Fibroblast of skin of left quadriceps (primary cell): Measurements from ENCODE around the gene IMMP2L.

ENCODE experiments used
- DNase-seq, 2 experiments: peaks; one replicate each; pipeline ENCODE4 v3.0.0-alpha.2; 2013; ENCODE audit warnings: low read depth in 2 of 2

IMMP2L gene

DNA sequence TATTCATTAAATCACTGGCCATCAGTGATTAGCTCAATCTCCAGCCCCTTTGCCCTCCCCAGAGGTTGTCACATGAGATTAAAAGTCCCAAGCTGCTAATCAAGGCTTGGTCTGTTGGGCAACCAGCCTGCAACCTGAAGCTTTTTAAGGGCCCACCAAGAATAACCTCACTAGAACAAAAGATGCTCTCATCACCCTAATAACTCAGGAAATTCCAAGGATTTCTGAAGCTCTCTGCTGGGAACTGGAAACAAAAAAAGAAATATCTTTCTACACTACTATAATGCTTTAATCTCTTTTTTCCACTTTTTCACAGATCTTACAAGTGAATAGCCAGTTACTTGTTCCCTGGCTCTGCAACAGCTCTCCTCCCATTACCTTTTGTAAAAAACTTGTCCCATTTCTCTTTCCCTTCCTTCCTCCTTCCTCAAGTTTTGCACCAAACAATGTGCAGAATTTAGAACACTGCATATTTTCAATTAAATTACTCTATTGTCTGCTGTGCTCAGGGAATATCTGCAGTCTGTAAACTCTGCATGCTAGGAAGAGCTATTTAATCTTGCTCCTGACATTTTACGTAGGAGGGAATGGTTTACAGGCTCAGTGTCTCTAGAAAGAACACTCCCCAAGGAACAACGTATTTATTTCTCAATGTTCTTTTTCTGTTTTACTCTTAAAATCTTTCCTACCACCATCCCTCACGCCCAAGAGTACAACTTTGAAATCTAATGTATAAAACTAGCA is 169.1 kb downstream of the IMMP2L start:
- peak in 1 of 2 experiments; percentile 44 for DNase-seq

DNA sequence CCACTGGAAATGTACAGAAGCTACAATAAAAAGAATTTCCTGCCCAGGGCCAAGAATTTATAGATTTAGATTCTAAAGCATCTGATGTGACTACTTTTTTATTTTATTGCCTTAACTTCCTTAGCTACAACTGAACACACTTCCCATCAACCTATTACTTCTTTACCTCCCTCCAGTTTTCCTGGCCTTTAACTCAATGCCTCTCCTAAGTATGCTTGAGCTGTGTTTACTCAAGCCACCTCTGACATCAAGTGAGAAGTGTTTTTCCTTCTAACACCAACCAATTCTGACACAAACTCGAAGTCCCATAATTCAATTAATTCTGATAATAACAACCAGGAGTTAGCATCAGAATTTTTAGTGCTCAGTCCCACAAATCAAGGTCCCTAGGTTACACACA is 170.0 kb downstream of the IMMP2L start:
- DNase-seq, result no peak

DNA sequence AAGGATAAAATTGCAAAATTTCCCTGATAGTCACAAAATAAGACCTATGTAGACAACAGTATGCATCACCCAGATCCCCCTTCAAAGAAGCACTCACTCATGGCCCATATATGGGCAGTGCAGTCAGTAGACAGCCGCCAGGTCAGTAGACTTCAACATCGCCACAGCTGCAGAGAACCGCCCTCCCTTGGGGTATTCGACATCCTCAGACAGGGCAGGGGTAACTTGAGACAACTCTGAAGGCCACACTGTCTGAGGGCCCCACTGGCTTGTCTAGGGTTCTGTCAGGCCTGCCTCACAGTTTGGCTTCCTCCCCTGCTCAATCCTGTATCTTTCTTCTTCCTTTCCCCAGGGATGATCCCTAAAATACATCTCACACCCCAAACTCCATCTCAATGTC is 172.3 kb downstream of the IMMP2L start:
- DNase-seq, result no peak

DNA sequence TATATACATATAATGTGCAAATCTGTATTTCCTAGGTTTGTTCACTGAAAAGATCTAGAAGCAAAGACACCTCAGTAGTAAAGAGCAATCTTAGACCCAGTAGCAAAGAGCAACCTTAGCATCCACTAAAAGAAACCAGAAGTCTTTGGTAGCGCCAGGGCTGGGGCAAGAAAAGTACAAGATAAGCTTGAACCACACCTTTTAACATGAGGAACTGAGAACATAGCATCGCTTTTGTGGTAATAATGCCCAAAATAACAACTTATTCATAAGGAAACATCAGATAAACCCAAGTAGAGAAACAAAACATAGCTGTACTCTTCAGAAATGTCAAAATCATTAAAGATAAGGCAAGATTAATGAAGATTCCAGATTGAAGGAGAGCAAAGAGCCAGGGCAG is 173.4 kb downstream of the IMMP2L start:
- no peak for DNase-seq

DNA sequence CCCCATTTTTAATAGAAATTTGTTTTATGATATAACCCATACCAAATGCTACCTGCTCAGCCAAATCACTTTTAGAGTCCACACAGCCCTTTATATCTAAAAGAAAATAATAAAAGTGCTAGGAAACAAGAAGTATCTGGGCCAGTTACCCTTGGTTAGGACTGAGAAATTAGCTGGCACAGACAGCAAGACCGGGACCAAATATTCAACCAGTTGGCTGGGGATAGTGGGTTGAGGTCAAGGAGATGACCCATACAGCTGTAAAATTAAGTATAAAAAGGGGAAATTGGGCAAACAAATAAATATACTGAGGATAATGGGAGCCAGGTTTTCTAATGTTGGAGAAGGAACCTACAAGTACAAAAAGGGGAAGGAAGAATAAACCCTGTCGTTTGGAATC is 174.3 kb downstream of the IMMP2L start:
- DNase-seq, result no peak

DNA sequence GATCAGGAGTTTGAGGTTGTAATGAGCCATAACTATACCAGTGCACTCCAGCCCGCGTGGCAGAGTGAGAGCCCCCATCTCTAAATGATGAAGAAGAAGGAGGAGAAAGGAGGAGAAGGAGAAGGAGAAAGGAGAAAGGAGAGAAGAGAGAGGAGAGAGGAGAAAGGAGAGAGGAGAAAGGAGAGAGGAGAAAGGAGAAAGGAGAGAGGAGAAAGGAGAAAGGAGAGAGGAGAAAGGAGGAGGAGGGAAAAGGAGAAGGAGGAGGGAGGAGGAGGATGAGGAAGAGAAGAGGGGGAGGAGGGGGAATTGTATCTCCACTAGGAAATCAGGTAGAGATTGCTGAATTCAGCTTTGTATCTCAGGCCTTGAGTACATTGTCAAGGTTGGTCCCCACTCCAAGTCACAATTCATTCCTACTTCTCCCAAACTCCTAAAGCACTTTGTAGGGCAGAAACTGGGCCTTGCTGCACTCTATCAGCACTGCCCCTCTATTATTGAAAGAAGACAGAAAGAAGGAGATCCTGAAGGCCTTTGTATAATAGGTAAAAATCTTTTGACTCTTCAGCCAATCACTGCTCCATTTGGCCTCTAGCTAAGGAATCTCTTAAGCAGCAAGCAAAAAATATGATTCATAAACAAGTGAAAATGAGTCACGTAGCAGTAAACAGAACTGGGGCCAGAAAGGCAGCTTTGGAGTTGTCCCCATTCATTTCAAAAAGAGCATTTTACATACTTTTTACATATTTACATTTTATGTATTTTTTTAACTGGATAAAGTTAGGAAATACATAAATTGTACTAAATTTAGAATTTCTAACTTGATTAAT is 178.0 kb downstream of the IMMP2L start:
- no peak for DNase-seq

DNA sequence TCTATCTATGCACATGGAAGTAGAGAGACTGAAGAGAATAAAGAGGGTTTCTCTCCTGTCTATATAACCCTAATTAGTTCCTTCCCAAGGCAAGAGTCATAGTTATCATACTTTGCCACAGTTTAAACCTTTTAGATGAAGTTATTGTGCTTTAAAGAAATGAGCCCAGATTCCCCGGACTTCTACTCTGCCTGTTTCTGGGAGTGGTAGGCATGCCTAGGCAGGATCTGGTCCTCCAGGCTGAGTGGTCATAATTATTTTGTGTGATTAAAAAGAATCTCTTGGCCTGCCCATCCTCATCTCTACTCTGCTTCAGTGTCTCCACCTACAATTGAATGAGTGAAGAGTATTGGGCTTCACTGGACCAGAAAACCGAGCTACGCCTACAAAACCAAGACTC is 179.2 kb downstream of the IMMP2L start:
- DNase-seq, result no peak

DNA sequence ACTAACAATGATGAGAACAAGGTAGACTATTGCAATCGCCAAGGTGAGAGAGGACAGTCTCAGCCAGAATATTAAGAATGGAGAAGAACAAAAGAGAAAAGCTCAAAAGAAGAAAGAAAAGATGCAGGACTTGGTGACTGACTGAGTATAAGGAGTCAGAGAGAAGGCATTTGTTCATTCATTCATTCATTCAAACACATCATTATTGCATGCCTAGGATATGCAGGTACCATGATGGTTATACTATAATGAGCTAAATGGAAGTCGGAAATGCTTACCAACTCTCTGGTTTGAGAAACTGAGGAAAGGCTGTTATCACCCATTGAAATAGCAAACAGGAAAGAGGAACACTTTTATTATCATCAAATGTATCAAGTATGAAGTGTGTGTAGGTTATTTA is 180.7 kb downstream of the IMMP2L start:
- DNase-seq, result no peak

DNA sequence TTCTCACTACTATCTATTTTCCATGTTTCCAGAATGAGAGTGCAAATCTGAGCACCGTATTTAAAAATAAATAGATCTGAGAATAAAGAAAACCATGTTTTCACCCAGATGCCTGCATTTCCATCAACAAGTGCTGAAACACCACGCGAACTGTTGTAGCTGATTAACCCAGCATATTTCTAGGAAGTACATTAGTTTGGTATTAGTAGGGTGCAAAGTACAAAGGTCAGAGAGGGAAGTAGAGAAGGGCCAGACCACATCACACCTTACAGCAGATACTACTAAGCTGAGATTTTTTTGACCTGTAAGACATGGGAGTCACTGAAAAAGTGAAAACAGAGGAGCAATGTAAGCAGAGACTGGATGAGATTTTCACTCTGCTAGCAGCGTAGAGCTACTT is 181.3 kb downstream of the IMMP2L start:
- DNase-seq, result no peak

DNA sequence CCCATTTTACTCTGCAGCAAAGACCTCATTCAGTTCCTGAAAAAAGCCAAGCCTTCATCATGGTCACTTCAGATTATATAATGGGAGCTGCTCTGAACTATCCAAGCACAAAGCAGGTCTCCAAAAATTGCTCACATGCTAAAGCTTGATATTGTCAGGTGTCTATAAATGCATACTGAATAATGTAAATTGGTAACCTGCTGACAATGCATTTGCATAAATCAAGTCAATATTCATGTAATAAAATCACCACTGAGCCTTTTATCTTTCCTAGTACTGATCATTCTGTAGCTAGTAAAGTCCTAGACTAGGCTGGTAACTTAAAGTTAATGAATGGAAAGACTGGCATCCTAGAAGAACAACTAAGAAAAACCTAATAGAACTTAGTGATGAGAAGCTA is 188.3 kb downstream of the IMMP2L start:
- no peak for DNase-seq

DNA sequence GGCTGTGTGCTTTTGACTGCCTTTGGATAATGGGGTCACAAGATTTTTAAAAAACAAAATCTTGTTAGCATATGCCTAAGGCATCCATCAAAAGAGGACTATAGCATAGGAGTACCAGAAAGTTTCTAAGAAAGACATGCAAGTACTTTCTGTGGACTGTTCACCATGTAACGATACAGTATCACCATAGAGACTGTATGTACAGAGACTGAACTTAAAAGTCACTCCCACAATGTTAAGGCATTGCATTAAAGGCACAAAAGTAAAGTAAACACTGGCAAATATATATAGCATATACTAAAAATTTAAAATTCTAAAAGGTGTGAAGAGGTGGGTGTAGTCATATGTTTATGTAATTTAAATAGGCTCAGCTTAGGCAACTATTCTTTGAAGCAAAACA is 190.9 kb downstream of the IMMP2L start:
- no peak for DNase-seq

DNA sequence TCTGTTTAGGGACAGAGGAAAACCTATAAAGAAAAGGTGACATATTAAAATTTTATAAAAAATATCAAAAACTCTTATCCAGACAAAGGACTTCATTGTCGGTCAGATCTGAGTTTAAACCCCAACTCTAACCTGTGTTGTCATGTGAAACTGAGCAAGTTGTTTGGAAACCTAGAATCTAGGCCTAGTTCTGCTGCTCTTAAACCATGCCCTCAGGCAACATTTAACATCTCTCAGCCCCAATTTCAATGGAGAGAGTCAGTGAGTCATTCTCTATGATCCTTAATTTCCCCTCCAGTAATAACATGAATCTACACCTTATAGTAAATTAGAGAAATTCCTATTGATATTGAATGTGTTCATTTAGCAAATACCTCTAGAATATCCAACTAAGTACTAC is 192.3 kb downstream of the IMMP2L start:
- DNase-seq, result no peak

DNA sequence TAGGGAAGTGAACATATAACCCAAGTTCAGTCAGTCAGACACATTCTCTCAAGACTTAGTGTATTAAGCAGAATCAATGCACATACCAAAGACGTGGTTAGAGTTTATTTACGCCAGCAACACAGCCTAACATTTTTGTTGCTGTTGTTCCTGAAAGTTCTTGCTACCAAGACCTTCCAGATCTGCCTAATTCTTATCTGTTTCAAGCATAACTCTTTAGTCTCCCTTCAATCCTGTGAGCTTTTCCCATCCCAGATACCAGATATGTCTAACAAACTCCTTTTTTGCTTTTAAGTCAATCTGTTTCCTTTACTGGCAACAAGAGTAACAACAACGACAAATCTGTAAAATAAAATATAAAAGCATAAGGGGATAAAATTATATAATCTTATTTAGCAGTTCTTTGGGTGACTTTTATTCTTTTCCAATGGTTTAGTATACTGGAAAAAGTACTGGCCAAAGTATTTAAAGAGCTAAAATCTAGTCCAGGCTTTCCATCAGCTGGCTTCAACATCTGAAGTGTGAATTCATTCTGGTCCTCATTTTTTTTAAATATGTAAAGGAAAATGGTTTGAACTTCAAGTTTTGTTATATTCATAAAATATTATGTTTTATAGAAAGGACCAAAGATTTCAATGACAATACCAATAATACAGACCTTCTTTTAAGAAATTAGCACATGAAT is 193.8 kb downstream of the IMMP2L start:
- no peak for DNase-seq

DNA sequence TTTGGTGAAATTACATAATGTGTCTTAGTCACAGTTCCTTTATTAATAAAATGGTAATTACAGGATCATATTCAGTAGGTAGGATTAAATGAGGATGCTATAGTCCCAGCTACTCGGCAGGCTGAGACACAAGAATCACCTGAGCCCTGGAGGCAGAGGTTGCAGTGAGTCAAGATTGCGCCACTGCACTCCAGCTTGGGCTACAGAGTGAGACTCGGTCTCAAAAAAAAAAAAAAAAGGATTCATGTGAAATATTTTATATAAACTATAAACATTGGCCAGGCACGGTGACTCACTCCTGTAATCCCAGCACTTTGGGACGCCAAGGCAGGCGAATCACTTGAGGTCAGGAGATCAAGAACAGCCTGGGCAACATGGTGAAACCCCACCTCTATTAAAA is 197.9 kb downstream of the IMMP2L start:
- DNase-seq, result peak; percentile 20 to 21

DNA sequence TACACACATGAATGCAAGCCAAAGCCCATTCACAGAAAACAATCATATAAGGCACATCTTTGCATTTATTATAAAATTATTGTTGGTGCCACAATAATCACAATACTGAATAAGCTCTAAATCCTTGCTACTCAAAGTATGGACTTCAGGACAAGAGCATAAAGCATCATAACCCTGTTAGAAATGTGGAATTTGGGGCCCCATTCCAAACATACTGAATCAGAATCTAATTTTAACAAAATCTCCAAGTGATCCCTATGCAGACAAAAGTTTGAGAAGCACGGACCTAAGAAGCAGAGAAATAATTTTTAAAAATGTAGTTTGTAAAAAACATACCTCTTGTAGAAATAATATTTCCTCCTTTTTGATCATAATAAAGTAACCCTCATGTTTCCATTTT is 199.2 kb downstream of the IMMP2L start:
- peak; percentile 42 to 44 for DNase-seq

DNA sequence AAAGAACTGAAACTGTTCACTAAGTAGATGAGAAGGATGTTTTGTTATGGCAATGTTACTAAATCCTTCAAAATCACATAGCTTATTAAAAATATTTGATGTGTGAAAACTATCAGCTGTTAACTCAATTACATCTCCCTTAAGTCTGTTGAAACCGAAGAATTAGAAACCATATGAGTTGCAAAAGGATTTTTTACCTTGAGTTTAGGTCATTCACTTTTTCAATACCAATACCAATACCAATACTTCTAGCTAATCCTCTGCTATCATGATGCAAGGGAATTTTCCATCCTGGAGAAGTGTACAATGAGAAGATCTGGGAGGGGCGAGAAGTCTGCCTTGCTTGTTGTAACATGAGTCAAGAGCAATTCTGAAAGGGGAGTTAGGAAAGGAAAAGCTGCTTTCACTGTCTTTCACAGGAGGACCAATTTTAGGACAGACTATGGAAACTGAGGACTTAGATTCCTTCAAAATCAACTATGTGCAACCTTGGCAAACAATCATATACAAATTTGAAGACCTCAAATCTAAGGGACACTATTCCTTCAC is 199.7 kb downstream of the IMMP2L start:
- peak; percentile 26 to 44 for DNase-seq

DNA sequence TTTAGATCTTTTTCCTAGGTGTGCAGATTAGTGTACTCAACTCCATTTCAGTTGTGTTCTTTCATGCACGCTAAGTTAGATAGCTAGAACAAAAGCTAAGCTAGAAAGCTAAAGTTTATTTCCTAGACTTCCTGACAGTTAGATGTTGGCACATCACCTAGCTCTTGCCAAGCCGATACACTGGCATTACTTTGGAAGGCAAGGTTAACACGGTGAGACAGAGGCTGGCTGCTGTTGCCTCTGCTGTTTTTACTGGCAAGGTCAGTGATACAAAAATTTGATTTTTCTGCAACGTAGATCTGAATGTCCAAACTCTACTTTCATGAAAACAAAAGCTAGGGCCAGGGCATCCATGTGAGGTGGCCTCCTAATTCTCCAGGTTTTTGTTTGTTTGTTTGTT is 203.4 kb downstream of the IMMP2L start:
- DNase-seq, result no peak

DNA sequence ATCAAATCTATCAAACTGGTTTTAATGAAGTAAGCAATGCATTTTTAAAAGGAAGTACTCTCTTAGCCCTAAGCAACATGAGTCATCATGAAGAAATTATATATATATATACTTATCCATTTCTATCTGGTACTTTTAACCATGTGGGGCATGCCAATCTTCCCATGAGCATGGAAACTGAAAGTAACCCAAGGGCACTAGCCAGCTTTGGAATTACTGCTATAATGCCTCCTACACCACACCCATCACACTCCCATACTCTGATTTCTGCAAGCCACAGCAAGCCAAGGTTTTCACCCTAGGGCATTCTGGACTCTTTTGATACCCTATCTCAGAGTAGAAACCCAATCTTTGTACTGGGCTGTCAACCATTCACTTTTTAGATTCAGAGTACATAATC is 204.6 kb downstream of the IMMP2L start:
- DNase-seq, result no peak

DNA sequence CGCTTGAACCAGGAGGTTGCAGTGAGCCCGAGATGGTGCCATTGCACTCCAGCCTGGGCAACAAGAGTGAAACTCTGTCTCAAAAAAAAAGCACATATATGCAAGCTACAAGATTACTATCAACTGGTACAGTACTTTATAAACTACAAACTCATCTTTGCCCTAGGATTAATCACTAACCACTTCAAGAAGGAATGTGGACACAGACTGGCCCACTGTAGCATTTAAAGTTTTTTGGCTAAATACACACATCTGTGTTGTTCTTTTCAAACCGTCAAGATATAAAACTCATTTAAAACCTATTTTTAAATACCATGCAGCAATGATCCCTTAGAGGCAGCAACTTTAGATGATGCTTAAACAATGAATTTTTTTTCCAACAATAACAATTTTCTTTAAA is 205.4 kb downstream of the IMMP2L start:
- no peak for DNase-seq

DNA sequence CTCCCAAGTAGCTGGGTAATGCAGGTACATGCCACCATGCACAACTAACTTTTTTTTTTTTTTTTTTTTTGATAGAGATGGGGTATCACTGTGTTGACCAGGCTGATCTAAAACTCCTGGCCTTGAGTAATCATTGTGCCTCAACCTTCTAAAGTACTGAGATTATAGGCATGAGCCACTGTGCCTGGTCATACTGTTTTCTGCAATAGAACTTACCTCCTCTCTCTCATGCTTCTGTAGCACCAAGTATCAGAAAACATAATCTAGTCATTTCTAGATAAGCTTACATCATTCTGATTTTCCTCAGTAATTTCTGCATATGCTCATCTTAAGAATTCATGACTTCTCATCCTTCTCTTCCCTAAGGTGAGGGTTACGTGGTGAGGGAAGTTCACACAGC is 210.0 kb downstream of the IMMP2L start:
- DNase-seq, result no peak

DNA sequence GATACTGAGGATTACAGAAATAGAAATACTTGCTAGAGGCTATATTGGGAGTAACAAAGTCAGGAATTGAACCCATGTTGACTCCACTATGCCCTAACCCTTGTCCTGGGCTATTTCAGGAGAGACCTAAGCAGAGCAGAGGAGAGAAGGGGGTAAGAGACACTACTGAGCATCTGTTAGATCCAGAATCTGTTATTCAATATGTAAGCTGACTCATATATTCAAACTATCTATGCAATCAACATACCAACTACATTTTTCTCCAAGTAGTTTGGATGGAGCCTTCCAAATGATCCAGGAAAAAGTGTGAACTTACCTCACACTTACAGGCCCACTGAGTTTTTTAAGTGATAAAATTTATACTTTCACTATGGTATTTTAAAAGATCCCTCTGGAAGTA is 216.1 kb downstream of the IMMP2L start:
- no peak for DNase-seq

DNA sequence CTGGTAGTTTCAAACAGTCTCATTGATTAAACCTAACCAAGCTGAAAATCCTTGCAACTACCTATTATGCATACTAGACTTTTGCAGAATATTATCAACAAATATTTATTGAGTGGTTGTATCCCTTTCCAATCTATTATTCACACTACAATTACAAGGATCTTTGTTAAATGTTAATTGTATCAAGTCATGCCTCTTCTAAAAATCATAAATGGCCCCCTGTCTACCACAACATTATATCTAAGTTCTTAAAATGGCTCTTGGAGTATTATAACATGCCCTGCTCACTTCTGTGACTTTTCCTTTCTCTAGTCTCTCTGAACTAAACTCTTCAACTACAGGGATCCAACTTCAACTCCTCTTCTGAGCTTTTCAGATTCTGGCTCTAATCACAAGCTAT is 219.3 kb downstream of the IMMP2L start:
- DNase-seq, result no peak

DNA sequence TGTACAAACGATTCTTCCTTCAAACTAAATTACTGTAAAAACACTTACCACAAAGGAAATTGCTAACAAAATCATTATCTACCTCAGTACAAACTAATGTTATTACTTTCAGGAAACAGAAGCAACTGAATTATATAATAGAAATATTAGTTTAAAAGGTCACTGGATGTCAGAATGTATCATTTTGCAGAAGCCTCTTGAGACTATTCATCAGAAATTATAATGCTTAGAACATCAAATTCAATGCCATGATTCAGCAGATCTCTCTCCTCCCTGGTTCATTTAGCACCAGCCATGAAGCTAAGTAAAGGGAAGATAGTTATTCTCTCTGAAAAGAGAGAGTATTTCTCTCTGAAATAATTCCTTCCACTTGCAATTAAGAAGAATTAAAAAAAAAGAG is 223.3 kb downstream of the IMMP2L start:
- no peak for DNase-seq
